Ishikawa (cell line): ENCODE data around the gene SETMAR.

Experiments
- CEBPB ChIP-seq: IDR thresholded peaks from 2 replicates; pipeline ENCODE4 v1.6.1; 2012
- CREB1 ChIP-seq: IDR thresholded peaks from 2 replicates; pipeline ENCODE4 v1.6.1; 2012; ENCODE audit warnings: low read depth
- EGR1 ChIP-seq: IDR thresholded peaks from 2 replicates; pipeline ENCODE4 v1.6.1; 2012
- EP300 ChIP-seq: IDR thresholded peaks from 2 replicates; pipeline ENCODE4 v1.6.1; 2012; ENCODE audit warnings: borderline replicate concordance
- FOXM1 ChIP-seq: IDR thresholded peaks from 2 replicates; pipeline ENCODE4 v1.6.1; 2012; ENCODE audit warnings: low read depth, borderline replicate concordance
- MAX ChIP-seq: IDR thresholded peaks from 2 replicates; pipeline ENCODE4 v1.6.1; 2012
- NFIC ChIP-seq: IDR thresholded peaks from 2 replicates; pipeline ENCODE4 v1.6.1; 2012
- RAD21 ChIP-seq: IDR thresholded peaks from 2 replicates; pipeline ENCODE4 v1.6.1; 2012; ENCODE audit warnings: low read depth
- REST ChIP-seq: IDR thresholded peaks from 2 replicates; pipeline ENCODE4 v1.6.1; 2012; ENCODE audit warnings: low read depth, mild to moderate bottlenecking
- TAF1 ChIP-seq: IDR thresholded peaks from 2 replicates; pipeline ENCODE4 v1.6.1; 2012; ENCODE audit warnings: low read depth, mild to moderate bottlenecking
- TCF12 ChIP-seq: IDR thresholded peaks from 2 replicates; pipeline ENCODE4 v1.6.1; 2012; ENCODE audit warnings: low read depth
- TEAD4 ChIP-seq: IDR thresholded peaks from 2 replicates; pipeline ENCODE4 v1.6.1; 2012
- USF1 ChIP-seq: IDR thresholded peaks from 2 replicates; pipeline ENCODE4 v1.6.1; 2012
- YY1 ChIP-seq: IDR thresholded peaks from 2 replicates; pipeline ENCODE4 v1.6.1; 2012; ENCODE audit warnings: low read depth
- ZBTB7A ChIP-seq: IDR thresholded peaks from 2 replicates; pipeline ENCODE4 v1.6.1; 2012; ENCODE audit warnings: low read depth

SETMAR gene

GRCh38 chr3:4350789-4351163, 47.6 kb downstream of the SETMAR start:
- TF ChIP-seq RAD21, result peak; percentile 58
- no peak for TF ChIP-seq MAX

GRCh38 chr3:4351164-4351855, 48.1 kb downstream of the SETMAR start:
- TF ChIP-seq EP300 (no peak), NFIC (no peak), YY1 (no peak), MAX (no peak), RAD21 (no peak), ZBTB7A (no peak), CREB1 (no peak), TCF12 (no peak)

GRCh38 chr3:4351872-4352271, 48.7 kb downstream of the SETMAR start:
- TF ChIP-seq TAF1, result no peak
- no peak for TF ChIP-seq EP300
- TF ChIP-seq USF1, result no peak
- no peak for TF ChIP-seq RAD21
- TF ChIP-seq MAX, result no peak
- TF ChIP-seq CREB1, result no peak
- no peak for TF ChIP-seq EGR1
- TF ChIP-seq NFIC, result no peak
- TF ChIP-seq TEAD4, result no peak
- TF ChIP-seq YY1, result no peak

GRCh38 chr3:4355401-4356219, 52.4 kb downstream of the SETMAR start:
- TF ChIP-seq TAF1 (no peak), ZBTB7A (no peak), TCF12 (no peak), MAX (no peak), NFIC (no peak), EGR1 (no peak), TEAD4 (no peak), FOXM1 (no peak), RAD21 (no peak), REST (no peak), CREB1 (no peak), CEBPB (no peak), USF1 (no peak), EP300 (no peak)

- TF ChIP-seq CREB1 (no peak), RAD21 (no peak), MAX (no peak), EP300 (no peak), REST (no peak), USF1 (no peak), NFIC (no peak), TAF1 (no peak), YY1 (no peak), TCF12 (no peak), EGR1 (no peak)
Measured at GRCh38 chr3:4356220-4356540, 53.0 kb downstream of the SETMAR start.
